Activated T-helper 2 cell treated with anti-CD3 and anti-CD28 coated beads, Interferon-gamma antibody, Interleukin-2, Interleukin-4, amounts not matched to agents 10 μg/mL and 5 μg/mL and 100 μg/mL, durations not matched to agents 14 hours and 24 hours and 36 hours (primary cell): ENCODE results near the gene SLC4A1. TPM values are rescaled to one million over a fixed set of nuclear protein-coding genes. Genes with fewer than 3 reads are reported as not detected.

Experiments
- DNase-seq: peaks from one replicate; pipeline ENCODE4 v3.0.0; 2021; ENCODE audit warnings: low spot score
- H3K27ac Mint-ChIP-seq: one replicate; pipeline ENCODE4 v1.8.0; 2021; ENCODE audit warnings: mixed read lengths
- H3K27me3 Mint-ChIP-seq: one replicate; pipeline ENCODE4 v1.8.0; 2021; ENCODE audit warnings: low read depth, mixed read lengths
- H3K36me3 Mint-ChIP-seq: one replicate; pipeline ENCODE4 v1.8.0; 2021; ENCODE audit warnings: low read depth, mixed read lengths
- H3K4me1 Mint-ChIP-seq: one replicate; pipeline ENCODE4 v1.8.0; 2021; ENCODE audit warnings: low read depth, mixed read lengths
- H3K4me3 Mint-ChIP-seq: one replicate; pipeline ENCODE4 v1.8.0; 2021; ENCODE audit warnings: low read depth, mild to moderate bottlenecking, moderate library complexity, mixed read lengths
- H3K9me3 Mint-ChIP-seq: one replicate; pipeline ENCODE4 v1.8.0; 2021; ENCODE audit warnings: mixed read lengths
- intact Hi-C: fragments of 100-400 bp; cut with micrococcal nuclease; formaldehyde crosslinking; loops from one replicate; pipeline ENCODE4 v1.15.1; 2023
- total RNA-seq: library from RNA; stranded (reverse); gene quantifications from 2 replicates; pipeline ENCODE4 v1.2.3, GENCODE V29; 2022

Gene SLC4A1
- total RNA-seq, 1 donor from 2014 or later: not detected

- Mint-ChIP-seq H3K9me3 (no peaks in the 10 kb centered on the region), H3K27ac (no peak overlapping the region), H3K36me3 (no peaks in the 10 kb centered on the region), H3K4me3 (no peak overlapping the region), H3K4me1 (peaks cover 7% of the 10 kb centered on the region), H3K27me3 (peaks cover 31% of the 10 kb centered on the region)
- DNase-seq: no peak
- intact Hi-C loops: no loop called here
Measured at GRCh38 chr17:44308865-44309264, 40.9 kb upstream of the SLC4A1 start.

- H3K36me3 Mint-ChIP-seq: no peaks in the 10 kb centered on the region
- no peaks in the 10 kb centered on the region for H3K9me3 Mint-ChIP-seq
- peaks cover 7% of the 10 kb centered on the region for H3K4me1 Mint-ChIP-seq
- intact Hi-C loops: no loop called here
- peaks cover 29% of the 10 kb centered on the region for H3K27me3 Mint-ChIP-seq
- H3K27ac Mint-ChIP-seq: no peak within 1 kb of the TSS
- peak within 1 kb of the TSS; percentile 17 for H3K4me3 Mint-ChIP-seq
- peak; percentile 73 for DNase-seq
Measured at GRCh38 chr17:44308320-44308818, 40.4 kb upstream of the SLC4A1 start, which contains the start of gene RUNDC3A. Gene RUNDC3A (plus strand): TSS chr17:44308601. CDS start chr17:44308833, 232 bp downstream.

GRCh38 chr17:44307387-44308186 lies 39.7 kb upstream of the SLC4A1 start:
- H3K27ac Mint-ChIP-seq: no peak overlapping the region
- peaks cover 7% of the 10 kb centered on the region for H3K4me1 Mint-ChIP-seq
- intact Hi-C loops: no loop called here
- no peaks in the 10 kb centered on the region for H3K9me3 Mint-ChIP-seq
- no peaks in the 10 kb centered on the region for H3K36me3 Mint-ChIP-seq
- H3K27me3 Mint-ChIP-seq: peaks cover 29% of the 10 kb centered on the region
- H3K4me3 Mint-ChIP-seq: no peak overlapping the region
- no peak for DNase-seq

DNA sequence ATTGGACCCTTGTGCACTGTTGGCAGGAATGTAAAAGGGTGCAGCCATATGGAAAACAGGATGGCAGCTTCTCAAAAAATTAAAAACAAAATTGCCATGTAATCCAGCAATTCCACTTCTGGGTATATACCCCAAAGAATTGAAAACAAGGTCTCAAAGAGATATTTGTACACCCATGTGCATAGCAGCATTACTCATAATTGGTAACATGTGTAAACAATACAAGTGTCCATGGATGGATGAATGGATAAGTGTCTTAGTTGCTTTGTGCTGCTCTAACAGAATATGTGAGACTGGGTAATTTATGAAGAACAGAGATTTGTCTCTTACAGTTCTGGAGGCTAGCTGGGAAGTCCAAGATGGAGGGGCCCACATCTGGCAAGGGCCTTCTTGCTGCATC lies 36.7 kb upstream of the SLC4A1 start:
- H3K9me3 Mint-ChIP-seq: no peaks in the 10 kb centered on the region
- no peak for DNase-seq
- intact Hi-C loops: no loop called here
- no peak overlapping the region for H3K4me3 Mint-ChIP-seq
- peaks cover 22% of the 10 kb centered on the region for H3K27me3 Mint-ChIP-seq
- H3K4me1 Mint-ChIP-seq: peaks cover 4% of the 10 kb centered on the region
- no peak overlapping the region for H3K27ac Mint-ChIP-seq
- H3K36me3 Mint-ChIP-seq: no peaks in the 10 kb centered on the region

GRCh38 chr17:44297975-44298374 lies 30.0 kb upstream of the SLC4A1 start:
- peaks cover 13% of the 10 kb centered on the region for H3K27me3 Mint-ChIP-seq
- intact Hi-C loops: no loop called here
- H3K27ac Mint-ChIP-seq: no peak overlapping the region

GRCh38 chr17:44293509-44294226 lies 25.7 kb upstream of the SLC4A1 start:
- no peak overlapping the region for H3K27ac Mint-ChIP-seq
- no peaks in the 10 kb centered on the region for H3K9me3 Mint-ChIP-seq
- intact Hi-C loops: no loop called here
- no peak overlapping the region for H3K4me3 Mint-ChIP-seq
- H3K36me3 Mint-ChIP-seq: no peaks in the 10 kb centered on the region
- peaks cover 3% of the 10 kb centered on the region for H3K4me1 Mint-ChIP-seq
- no peak for DNase-seq
- peaks cover 14% of the 10 kb centered on the region for H3K27me3 Mint-ChIP-seq

More at GRCh38 chr17:44297975-44298374, 30.0 kb upstream of the SLC4A1 start:
- H3K4me1 Mint-ChIP-seq: peaks cover 3% of the 10 kb centered on the region
- DNase-seq: no peak
- no peaks in the 10 kb centered on the region for H3K9me3 Mint-ChIP-seq
- H3K36me3 Mint-ChIP-seq: no peaks in the 10 kb centered on the region
- H3K4me3 Mint-ChIP-seq: no peak overlapping the region

GRCh38 chr17:44287651-44288050 lies 19.7 kb upstream of the SLC4A1 start:
- no peak overlapping the region for H3K27ac Mint-ChIP-seq
- H3K4me1 Mint-ChIP-seq: no peaks in the 10 kb centered on the region
- no peak for DNase-seq
- intact Hi-C loops: no loop called here
- no peak overlapping the region for H3K4me3 Mint-ChIP-seq
- peaks cover 7% of the 10 kb centered on the region for H3K27me3 Mint-ChIP-seq
- H3K9me3 Mint-ChIP-seq: no peaks in the 10 kb centered on the region
- H3K36me3 Mint-ChIP-seq: no peaks in the 10 kb centered on the region

DNA sequence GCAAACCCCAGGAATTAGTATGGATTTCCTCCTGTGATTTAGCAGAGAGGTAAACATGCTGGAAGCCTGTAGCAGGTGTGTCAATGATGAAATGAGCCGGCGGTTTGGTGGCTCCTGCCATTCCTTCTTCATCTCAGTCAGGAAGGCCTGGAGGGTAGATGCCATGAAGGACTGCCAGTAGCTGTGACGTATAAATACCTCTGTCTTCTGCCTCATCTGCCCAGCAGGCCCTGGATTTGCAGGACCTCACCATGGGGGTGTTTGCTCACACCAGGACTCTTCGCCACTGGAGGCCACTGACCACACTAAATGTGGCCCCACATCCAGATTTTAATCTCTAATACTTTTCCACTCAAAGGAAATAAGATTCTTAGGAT lies 16.1 kb upstream of the SLC4A1 start:
- H3K4me1 Mint-ChIP-seq: peaks cover 11% of the 10 kb centered on the region
- H3K36me3 Mint-ChIP-seq: no peaks in the 10 kb centered on the region
- H3K27me3 Mint-ChIP-seq: peaks cover 9% of the 10 kb centered on the region
- no peaks in the 10 kb centered on the region for H3K9me3 Mint-ChIP-seq
- no peak overlapping the region for H3K4me3 Mint-ChIP-seq
- H3K27ac Mint-ChIP-seq: no peak overlapping the region
- intact Hi-C loops: no loop called here
- no peak for DNase-seq

GRCh38 chr17:44283344-44284023 lies 15.5 kb upstream of the SLC4A1 start:
- no peaks in the 10 kb centered on the region for H3K36me3 Mint-ChIP-seq
- intact Hi-C loops: no loop called here
- no peaks in the 10 kb centered on the region for H3K9me3 Mint-ChIP-seq
- no peak overlapping the region for H3K4me3 Mint-ChIP-seq
- DNase-seq: no peak
- peaks cover 7% of the 10 kb centered on the region for H3K27me3 Mint-ChIP-seq
- H3K27ac Mint-ChIP-seq: no peak overlapping the region
- H3K4me1 Mint-ChIP-seq: peaks cover 11% of the 10 kb centered on the region

GRCh38 chr17:44282264-44282663 lies 14.3 kb upstream of the SLC4A1 start:
- Mint-ChIP-seq H3K4me1 (peaks cover 11% of the 10 kb centered on the region), H3K27me3 (peaks cover 5% of the 10 kb centered on the region), H3K36me3 (no peaks in the 10 kb centered on the region), H3K9me3 (no peaks in the 10 kb centered on the region), H3K4me3 (no peak overlapping the region), H3K27ac (no peak overlapping the region)
- intact Hi-C loops: no loop called here
- DNase-seq: no peak

DNA sequence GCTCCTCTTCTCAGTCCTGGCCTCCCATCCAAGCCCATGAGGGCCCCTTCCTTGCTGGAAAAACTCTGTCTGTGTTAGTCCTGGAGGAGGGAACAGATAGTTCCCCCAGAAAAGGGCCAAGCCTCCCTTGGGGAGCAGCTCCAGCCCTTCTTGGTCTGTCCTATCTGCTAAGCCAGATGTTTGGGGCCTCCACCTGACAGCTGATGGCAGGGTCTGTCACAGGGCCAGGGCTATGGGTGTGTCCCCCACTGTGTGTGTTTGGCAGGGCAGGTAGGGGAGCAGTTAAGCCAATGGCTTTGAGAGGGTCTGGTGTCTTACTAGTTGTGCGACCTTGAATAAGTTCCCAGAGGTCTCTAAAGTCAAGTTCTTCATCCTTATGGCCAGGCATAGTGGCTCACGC lies 13.6 kb upstream of the SLC4A1 start:
- H3K4me3 Mint-ChIP-seq: no peak overlapping the region
- intact Hi-C loops: no loop called here
- H3K27ac Mint-ChIP-seq: no peak overlapping the region
- H3K27me3 Mint-ChIP-seq: peaks cover 5% of the 10 kb centered on the region
- H3K36me3 Mint-ChIP-seq: no peaks in the 10 kb centered on the region
- peaks cover 11% of the 10 kb centered on the region for H3K4me1 Mint-ChIP-seq
- no peak for DNase-seq
- H3K9me3 Mint-ChIP-seq: no peaks in the 10 kb centered on the region

GRCh38 chr17:44280392-44280937 lies 12.5 kb upstream of the SLC4A1 start:
- no peak overlapping the region for H3K4me3 Mint-ChIP-seq
- H3K36me3 Mint-ChIP-seq: no peaks in the 10 kb centered on the region
- no peak overlapping the region for H3K27ac Mint-ChIP-seq
- H3K4me1 Mint-ChIP-seq: peaks cover 11% of the 10 kb centered on the region
- DNase-seq: no peak
- H3K9me3 Mint-ChIP-seq: no peaks in the 10 kb centered on the region
- H3K27me3 Mint-ChIP-seq: peaks cover 5% of the 10 kb centered on the region
- intact Hi-C loops: no loop called here
